HUES64 (cell line): ENCODE data around the gene MIS18A.

Experiments
- H3K27ac ChIP-seq: 2 replicates; pipeline ENCODE4 v1.7.0; 2013; ENCODE audit warnings: low read depth, low read length, inconsistent platforms
- H3K27me3 ChIP-seq: 2 replicates; pipeline ENCODE4 v1.6.1; 2013; ENCODE audit warnings: mild to moderate bottlenecking, low read length; ENCODE audit not compliant: insufficient read depth
- H3K36me3 ChIP-seq: 2 replicates; pipeline ENCODE4 v1.6.1; 2013; ENCODE audit warnings: mild to moderate bottlenecking, low read length; ENCODE audit not compliant: insufficient read depth
- H3K4me1 ChIP-seq: 2 replicates; pipeline ENCODE4 v1.6.1; 2013; ENCODE audit warnings: mild to moderate bottlenecking, low read length, moderate library complexity; ENCODE audit not compliant: insufficient read depth
- H3K4me3 ChIP-seq: 2 replicates; pipeline ENCODE4 v1.5.1; 2013; ENCODE audit warnings: mild to moderate bottlenecking, low read length, moderate library complexity
- H3K9ac ChIP-seq: 2 replicates; pipeline ENCODE4 v1.6.1; 2013; ENCODE audit warnings: mild to moderate bottlenecking, low read depth, low read length
- H3K9me3 ChIP-seq: 2 replicates; pipeline ENCODE4 v1.6.1; 2013; ENCODE audit warnings: low read depth, low read length; ENCODE audit not compliant: insufficient read depth
- WGBS: fragments of 150-250, 120-280 bp; methylation state at CpG from one replicate; pipeline ENCODE4 v1.1.7; 2013; ENCODE audit warnings: missing lambda C conversion rate; 5-methylcytosine and 5-hydroxymethylcytosine counted together

The MIS18A gene

DNA sequence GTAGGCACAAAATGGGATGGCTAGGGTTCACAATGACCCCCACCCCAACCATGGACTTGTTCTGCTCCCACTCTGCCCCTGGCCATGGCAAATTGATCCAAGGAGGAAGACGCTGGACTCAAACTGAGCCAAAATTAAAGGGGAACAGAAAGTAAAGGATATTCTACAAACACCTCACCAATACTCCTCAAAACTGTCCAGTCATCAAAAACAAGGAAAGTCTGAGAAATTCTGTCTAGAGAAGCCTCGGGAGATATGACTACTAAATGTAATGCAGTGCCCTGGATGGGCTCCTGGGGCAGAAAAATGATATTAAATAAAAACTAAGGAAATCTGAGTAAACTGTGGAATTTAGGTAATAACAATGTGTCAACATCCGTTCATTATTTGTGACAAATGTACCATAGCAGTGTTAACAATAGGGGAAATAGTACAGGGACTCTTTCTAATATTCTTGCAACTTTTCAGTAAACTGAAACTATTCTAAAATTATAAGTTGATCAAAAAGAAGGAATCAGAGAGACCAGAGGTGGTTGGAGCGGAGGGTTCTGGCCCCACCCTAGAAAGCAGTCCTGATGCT, 45.0 kb downstream of the MIS18A start:
- no peaks in the 10 kb centered on the region; the same call in 1 of the 2 replicates for H3K9me3 ChIP-seq
- H3K9ac ChIP-seq: no peak overlapping the region
- no peaks in the 10 kb centered on the region for H3K27me3 ChIP-seq
- H3K4me1 ChIP-seq: peaks cover 6% of the 10 kb centered on the region; the same call in 1 of the 2 replicates
- WGBS: 98% methylated on average over 3 of the region's 4 CpGs
- H3K4me3 ChIP-seq: no peak overlapping the region
- no peak overlapping the region for H3K27ac ChIP-seq
- H3K36me3 ChIP-seq: no peaks in the 10 kb centered on the region

- Histone ChIP-seq H3K27me3 (no peaks in the 10 kb centered on the region), H3K4me1 (peaks cover 6% of the 10 kb centered on the region; the same call in 1 of the 2 replicates), H3K36me3 (no peaks in the 10 kb centered on the region), H3K4me3 (no peak overlapping the region), H3K27ac (no peak overlapping the region), H3K9ac (no peak overlapping the region), H3K9me3 (no peaks in the 10 kb centered on the region; the same call in 1 of the 2 replicates)
- WGBS: 81% methylated on average over 4 of the region's 4 CpGs
Measured at GRCh38 chr21:32233055-32233546, 45.7 kb downstream of the MIS18A start.

- H3K9ac ChIP-seq: no peak overlapping the region
- no peak overlapping the region for H3K4me3 ChIP-seq
- WGBS: no CpG with 5 or more reads among the region's 1 CpG
- no peaks in the 10 kb centered on the region for H3K9me3 ChIP-seq
- H3K27ac ChIP-seq: no peak overlapping the region
- no peaks in the 10 kb centered on the region for H3K4me1 ChIP-seq
- no peaks in the 10 kb centered on the region for H3K27me3 ChIP-seq
- H3K36me3 ChIP-seq: no peaks in the 10 kb centered on the region
Measured at GRCh38 chr21:32226444-32226843, 52.4 kb downstream of the MIS18A start.
